Measurements from ENCODE around the gene CD33.

DNA sequence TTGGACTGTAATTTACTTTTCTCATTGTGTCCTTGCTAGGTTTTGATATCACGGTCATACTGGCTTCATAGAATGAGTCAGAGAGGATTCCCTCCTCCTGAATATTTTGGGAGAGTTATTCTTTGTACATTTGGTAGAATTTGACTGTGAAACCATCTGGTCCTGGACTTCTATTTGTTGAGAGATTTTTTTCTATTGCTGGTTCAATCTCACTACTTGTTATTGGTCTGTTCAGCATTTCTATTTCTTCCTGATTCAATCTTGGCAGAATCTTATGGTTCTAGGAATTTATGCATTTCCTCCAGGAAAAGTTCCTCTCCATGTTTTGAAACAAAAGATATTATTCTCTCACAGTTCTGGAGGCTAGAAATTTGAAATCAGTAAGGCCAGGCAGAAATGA lies 4.9 kb upstream of the CD33 start:
- TF ChIP-seq, protein P1, sequence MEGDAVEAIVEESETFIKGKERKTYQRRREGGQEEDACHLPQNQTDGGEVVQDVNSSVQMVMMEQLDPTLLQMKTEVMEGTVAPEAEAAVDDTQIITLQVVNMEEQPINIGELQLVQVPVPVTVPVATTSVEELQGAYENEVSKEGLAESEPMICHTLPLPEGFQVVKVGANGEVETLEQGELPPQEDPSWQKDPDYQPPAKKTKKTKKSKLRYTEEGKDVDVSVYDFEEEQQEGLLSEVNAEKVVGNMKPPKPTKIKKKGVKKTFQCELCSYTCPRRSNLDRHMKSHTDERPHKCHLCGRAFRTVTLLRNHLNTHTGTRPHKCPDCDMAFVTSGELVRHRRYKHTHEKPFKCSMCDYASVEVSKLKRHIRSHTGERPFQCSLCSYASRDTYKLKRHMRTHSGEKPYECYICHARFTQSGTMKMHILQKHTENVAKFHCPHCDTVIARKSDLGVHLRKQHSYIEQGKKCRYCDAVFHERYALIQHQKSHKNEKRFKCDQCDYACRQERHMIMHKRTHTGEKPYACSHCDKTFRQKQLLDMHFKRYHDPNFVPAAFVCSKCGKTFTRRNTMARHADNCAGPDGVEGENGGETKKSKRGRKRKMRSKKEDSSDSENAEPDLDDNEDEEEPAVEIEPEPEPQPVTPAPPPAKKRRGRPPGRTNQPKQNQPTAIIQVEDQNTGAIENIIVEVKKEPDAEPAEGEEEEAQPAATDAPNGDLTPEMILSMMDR (IDR thresholded peaks at IDR 0.05): no peak
- TF ChIP-seq POLR2A (IDR thresholded peaks at IDR 0.05): no peak
